Measurements from ENCODE around the gene ITIH1.

ITIH1 gene

DNA sequence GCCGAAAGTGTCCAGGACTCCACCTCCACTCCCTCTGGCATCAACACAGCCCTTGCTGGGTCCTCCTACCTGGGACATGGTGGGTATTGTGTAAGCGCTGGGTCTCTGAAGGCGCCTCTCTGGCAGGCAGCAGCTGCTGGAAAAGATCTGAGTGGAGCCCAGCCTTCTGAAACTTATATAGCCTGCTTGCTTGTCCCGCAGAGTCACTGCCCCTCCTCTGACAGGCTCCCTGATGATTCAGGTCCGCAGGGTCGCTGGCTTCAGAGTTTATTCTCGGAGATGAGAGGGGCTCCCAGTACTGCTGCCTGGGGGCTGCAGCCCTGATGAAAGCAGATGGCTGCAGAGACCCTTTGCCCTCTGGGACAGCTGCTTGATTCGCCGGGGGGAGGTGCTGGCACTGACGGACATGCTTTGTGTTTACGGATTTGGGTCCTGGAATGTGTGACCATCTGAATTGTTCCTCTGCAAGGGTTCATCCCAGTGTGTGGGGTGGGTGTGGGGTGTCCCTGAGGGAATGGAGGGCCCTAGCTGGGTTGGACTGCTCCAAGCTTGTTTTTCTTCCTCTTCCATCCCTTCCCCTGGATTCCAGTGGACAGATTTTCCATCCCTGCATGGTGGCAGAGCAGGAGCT, 57.6 kb downstream of the ITIH1 start, which contains the start of gene MUSTN1:
Gene MUSTN1 (minus strand): TSS at position 149 of the 631 bp plus-strand sequence. CDS start 71 bp downstream, at position 78.
- TF ChIP-seq, protein P1, sequence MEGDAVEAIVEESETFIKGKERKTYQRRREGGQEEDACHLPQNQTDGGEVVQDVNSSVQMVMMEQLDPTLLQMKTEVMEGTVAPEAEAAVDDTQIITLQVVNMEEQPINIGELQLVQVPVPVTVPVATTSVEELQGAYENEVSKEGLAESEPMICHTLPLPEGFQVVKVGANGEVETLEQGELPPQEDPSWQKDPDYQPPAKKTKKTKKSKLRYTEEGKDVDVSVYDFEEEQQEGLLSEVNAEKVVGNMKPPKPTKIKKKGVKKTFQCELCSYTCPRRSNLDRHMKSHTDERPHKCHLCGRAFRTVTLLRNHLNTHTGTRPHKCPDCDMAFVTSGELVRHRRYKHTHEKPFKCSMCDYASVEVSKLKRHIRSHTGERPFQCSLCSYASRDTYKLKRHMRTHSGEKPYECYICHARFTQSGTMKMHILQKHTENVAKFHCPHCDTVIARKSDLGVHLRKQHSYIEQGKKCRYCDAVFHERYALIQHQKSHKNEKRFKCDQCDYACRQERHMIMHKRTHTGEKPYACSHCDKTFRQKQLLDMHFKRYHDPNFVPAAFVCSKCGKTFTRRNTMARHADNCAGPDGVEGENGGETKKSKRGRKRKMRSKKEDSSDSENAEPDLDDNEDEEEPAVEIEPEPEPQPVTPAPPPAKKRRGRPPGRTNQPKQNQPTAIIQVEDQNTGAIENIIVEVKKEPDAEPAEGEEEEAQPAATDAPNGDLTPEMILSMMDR (IDR thresholded peaks at IDR 0.05; ENCODE audit: control extremely low read depth, extremely low read depth, low read depth, missing control alignments) = no peak
- ChIA-PET CTCF (interaction anchor here (0.7 to 1.7 kb wide), 3 partner anchors 8 to 37 kb away, joined by 3 to 5 read pairs (median 3); no protein-coding TSS in a partner anchor), POLR2A (no interaction called here)
- no peak for DNase-seq (ENCODE audit: extremely low spot score)

DNA sequence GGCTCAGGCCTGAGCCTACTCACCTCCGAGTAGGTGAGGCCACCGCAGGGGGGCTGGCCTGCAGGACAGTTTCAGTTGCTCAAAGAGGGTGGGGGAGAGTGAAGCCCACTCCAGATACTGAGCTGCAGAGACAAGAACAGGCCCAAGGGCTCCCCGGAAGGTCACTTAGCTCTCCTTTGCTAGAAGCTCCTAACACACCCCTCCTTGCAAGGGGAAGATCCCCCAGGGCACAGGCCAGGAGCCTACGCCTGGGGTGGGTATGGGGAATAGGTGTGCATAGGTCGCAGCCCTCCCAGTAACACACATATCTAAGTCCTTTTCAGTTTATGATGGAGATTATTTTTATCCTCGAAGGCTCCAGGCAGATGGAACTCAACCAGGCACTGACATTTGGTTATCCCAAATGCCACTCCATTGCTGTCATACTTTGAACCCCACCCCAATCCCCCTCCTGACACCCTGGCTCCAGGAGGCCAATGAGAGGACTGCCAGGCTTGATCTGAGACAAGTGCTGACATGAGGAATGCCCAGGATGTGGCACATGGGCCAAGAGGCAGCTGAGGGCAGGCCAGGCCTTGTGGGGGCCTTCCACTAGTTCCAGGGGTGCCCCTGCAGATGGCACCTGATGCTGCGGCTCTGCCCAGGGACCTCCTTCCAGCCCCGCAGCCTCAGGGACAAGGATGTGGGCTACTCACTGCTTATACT, 58.5 kb downstream of the ITIH1 start:
- ChIA-PET CTCF (interaction anchor here (1.5 to 1.7 kb wide), 2 partner anchors 10 to 37 kb away, joined by 5 to 9 read pairs; no protein-coding TSS in a partner anchor), POLR2A (no interaction called here)
- TF ChIP-seq, protein P1 (IDR thresholded peaks at IDR 0.05; ENCODE audit: control extremely low read depth, extremely low read depth, low read depth, missing control alignments) = no peak
- DNase-seq (ENCODE audit: extremely low spot score) = no peak

DNA sequence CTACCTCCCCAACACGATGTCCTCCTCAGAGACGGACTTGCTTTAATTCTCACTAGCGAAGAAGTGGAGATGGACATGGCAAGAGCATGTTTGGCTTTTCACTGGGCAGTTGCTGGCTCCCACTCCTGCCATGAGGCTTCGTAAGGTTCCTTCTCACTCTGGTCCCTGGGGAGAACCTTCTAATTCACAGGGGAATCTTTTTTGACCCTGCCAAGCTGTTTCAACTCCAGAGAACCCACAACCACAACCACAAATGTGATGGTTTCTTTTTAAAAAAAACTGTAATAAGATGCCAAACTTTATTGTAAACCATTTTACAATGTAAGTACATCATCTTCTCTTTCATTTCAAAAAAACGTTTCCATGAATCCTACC, 59.1 kb downstream of the ITIH1 start:
- POLR2A ChIA-PET = interaction anchor here (0.6 kb wide), 1 partner anchor 275 kb away, joined by 3 read pairs; no protein-coding TSS in a partner anchor

DNA sequence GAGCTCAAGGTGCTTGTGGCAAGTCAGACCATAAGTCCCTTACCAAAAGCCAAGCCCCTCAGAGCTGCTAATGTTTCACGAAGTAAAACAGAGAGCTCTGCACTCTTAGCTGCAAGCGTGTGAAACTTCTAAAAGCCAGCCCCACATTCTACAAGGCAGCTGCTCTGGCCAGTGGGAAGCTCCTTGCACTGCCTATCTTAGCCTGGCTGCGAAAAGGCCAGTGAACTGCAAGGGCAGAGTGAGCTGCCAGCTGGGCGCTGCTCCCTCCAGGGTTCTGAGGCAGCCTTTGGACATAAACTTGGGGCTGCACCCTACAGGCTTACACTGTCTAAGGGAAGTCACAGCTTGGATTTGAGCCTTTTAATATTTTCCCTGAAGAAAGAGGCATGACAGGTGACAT, 59.6 kb downstream of the ITIH1 start:
- ChIA-PET CTCF (interaction anchor here (1.3 to 3.3 kb wide), 4 partner anchors 9 to 38 kb away, joined by 3 to 12 read pairs (median 6); no protein-coding TSS in a partner anchor), POLR2A (interaction anchor here (0.6 kb wide), 1 partner anchor 274 kb away, joined by 3 read pairs; no protein-coding TSS in a partner anchor)

More for the DNA sequence above, 59.1 kb downstream of the ITIH1 start:
- CTCF ChIA-PET = interaction anchor here (1.3 to 1.5 kb wide), 3 partner anchors 8 to 38 kb away, joined by 3 to 9 read pairs (median 3); no protein-coding TSS in a partner anchor
- no peak for DNase-seq (ENCODE audit: extremely low spot score)
- TF ChIP-seq, protein P1 (IDR thresholded peaks at IDR 0.05; ENCODE audit: control extremely low read depth, extremely low read depth, low read depth, missing control alignments) = no peak

DNA sequence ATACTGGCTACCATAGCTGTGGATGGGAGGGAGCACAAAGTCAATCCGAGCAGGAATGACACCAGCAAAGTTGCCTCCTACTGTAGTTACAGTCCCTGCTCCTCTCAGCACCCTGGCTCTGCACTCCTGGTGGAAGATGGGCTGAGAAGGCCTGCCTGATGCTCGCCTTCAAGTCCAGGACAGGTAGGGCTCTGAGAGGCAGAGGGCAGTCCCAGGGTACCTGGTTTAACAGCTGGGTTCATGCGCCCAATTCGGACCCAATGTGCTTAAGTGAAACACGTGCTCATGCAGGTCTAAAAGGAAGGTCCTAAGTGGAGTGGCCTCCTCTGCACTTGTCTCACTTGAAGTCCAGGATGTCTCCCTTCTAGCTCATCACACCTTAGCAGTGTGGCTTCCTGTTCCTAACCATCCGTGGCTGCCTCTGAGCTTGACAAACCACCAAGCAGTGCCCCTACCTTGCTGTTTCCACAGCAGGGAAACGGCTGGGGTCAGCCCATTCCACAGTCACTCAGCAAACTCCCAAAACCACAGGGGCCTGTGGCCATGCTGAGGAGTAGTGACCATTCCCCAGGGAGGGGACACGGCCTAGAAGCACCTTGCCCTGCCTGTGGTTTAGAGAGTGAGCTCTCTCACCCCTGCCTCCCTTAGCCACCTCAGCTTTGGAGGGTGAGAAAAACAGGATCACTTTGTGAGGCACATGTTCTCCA, 61.3 kb downstream of the ITIH1 start:
- no peak for DNase-seq (ENCODE audit: extremely low spot score)
- POLR2A ChIA-PET = no interaction called here
- CTCF ChIA-PET = interaction anchor here (1.0 to 3.3 kb wide), 9 partner anchors 10 to 138 kb away, joined by 3 to 12 read pairs (median 6); no protein-coding TSS in a partner anchor
- TF ChIP-seq, protein P1 (IDR thresholded peaks at IDR 0.05; ENCODE audit: control extremely low read depth, extremely low read depth, low read depth, missing control alignments) = no peak

More for the DNA sequence above, 59.6 kb downstream of the ITIH1 start:
- TF ChIP-seq, protein P1 (IDR thresholded peaks at IDR 0.05; ENCODE audit: control extremely low read depth, extremely low read depth, low read depth, missing control alignments) = no peak
- no peak for DNase-seq (ENCODE audit: extremely low spot score)

DNA sequence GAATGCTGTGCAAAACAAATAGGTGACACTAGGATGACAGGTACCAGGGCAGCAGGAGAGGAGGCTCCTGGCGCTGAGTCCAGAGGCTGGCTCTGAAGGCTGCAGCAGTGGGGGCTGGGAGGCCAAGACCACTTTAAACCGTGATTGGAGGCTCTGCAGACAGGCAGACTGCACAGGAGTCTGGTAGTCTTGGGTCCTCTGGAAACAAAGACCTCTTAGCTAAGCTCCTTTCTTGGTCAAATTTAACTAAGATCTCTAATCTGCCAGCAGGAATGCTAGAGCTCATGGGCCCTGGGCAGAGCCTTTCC, 61.8 kb downstream of the ITIH1 start:
- ChIA-PET CTCF (interaction anchor here (1.0 to 3.3 kb wide), 8 partner anchors 10 to 137 kb away, joined by 3 to 12 read pairs (median 6); no protein-coding TSS in a partner anchor), POLR2A (no interaction called here)
- no peak for DNase-seq (ENCODE audit: extremely low spot score)
- TF ChIP-seq, protein P1 (IDR thresholded peaks at IDR 0.05; ENCODE audit: control extremely low read depth, extremely low read depth, low read depth, missing control alignments) = no peak
